Tibial nerve (tissue), 3 donors: ENCODE results near the gene DGKI.

Source experiments
- CTCF ChIP-seq, 5 experiments: fragments of 200-600 bp in 3 of 5; fragments of 450-650 bp in 2 of 5; sonication (generic) in 3 of 5; IDR thresholded peaks; one replicate each; pipeline ENCODE4 v1.5.1; 2016 to 2019; ENCODE audit warnings: antibody characterized with exemption in 5 of 5, mild to moderate bottlenecking in 3 of 5, moderate library complexity in 2 of 5
- POLR2A ChIP-seq, 2 donors: fragments of 450-650 bp; IDR thresholded peaks; one replicate each; pipeline ENCODE4 v1.6.1; 2017; ENCODE audit warnings: antibody characterized with exemption in 2 of 2, mild to moderate bottlenecking in 2 of 2, moderate library complexity in 2 of 2

DNA sequence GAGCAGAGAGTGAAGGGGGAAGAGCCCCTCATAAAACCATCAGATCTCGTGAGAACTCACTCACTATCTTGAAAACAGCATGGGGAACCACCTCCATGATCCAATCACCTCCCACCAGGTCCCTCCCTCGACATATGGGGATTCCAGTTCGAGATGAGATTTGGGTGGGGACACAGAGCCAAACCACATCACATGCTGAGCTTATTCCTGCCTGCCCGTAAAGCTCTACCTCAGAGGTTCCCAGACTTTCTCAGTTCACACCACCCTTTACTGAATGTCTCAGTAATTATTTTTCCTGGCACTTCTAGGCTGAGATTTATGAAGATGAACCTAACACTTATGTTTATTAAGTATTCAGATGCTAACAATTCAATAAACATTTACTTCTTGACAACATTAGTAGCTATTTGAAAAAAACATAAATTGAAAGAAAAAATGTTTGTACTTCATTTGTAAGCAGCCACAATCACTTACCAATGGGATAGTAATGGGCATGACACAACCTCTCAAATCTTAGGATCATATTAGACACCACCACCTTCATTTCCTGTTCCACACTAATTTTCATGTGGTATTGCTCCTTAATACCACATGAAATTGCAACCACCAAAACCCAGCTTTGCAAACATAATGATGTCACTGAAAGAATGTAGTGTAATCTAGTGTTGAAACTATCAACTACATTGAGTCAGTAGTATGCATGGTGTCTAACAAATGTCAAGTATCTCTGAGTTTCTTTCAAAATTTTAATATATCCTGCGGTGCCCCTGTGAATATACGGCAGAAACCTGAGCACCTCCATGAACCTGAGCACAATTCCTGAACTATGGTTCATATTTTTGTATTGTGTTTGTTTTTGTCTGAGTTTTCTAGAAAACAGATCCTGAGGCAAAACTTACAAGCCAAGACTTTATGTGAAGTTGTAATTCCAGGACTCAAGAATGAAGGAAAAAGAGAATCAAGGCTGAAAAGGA is 4.5 kb upstream of the DGKI start:
- TF ChIP-seq POLR2A (IDR thresholded peaks at IDR 0.05) (no peak), CTCF (IDR thresholded peaks at IDR 0.05) (no peak)
